GM10847 (cell line): ENCODE data around the gene DENND2D.

ENCODE experiments used
- POLR2A ChIP-seq: IDR thresholded peaks from 2 replicates; pipeline ENCODE4 v1.6.1; 2011; ENCODE audit not compliant: insufficient read length; ENCODE audit errors: extremely low read depth

The DENND2D gene

GRCh38 chr1:111214074-111214801 lies 13.8 kb upstream of the DENND2D start:
- TF ChIP-seq POLR2A: peak; percentile 11

- TF ChIP-seq POLR2A: no peak
Observed at GRCh38 chr1:111213412-111213811, 13.0 kb upstream of the DENND2D start.

GRCh38 chr1:111212634-111213335 lies 12.3 kb upstream of the DENND2D start:
- no peak for TF ChIP-seq POLR2A

GRCh38 chr1:111211921-111212320 lies 11.5 kb upstream of the DENND2D start:
- no peak for TF ChIP-seq POLR2A

GRCh38 chr1:111209622-111210021 lies 9.2 kb upstream of the DENND2D start:
- TF ChIP-seq POLR2A: no peak

- TF ChIP-seq POLR2A: no peak
Observed at GRCh38 chr1:111208921-111209320, 8.5 kb upstream of the DENND2D start.

- TF ChIP-seq POLR2A: no peak
Observed at GRCh38 chr1:111205714-111206050, 5.2 kb upstream of the DENND2D start.

- TF ChIP-seq POLR2A: no peak
Observed at GRCh38 chr1:111204983-111205713, 4.7 kb upstream of the DENND2D start.

GRCh38 chr1:111204201-111204982 lies 3.9 kb upstream of the DENND2D start:
- peak; percentile 34 for TF ChIP-seq POLR2A

GRCh38 chr1:111203681-111204200 lies 3.3 kb upstream of the DENND2D start:
- peak; percentile 52 for TF ChIP-seq POLR2A

- TF ChIP-seq POLR2A: no peak
Observed at GRCh38 chr1:111202707-111203623, 2.5 kb upstream of the DENND2D start.

GRCh38 chr1:111202366-111202706 lies 1.9 kb upstream of the DENND2D start:
- TF ChIP-seq POLR2A: no peak

GRCh38 chr1:111201275-111202090 lies 1.0 kb upstream of the DENND2D start:
- TF ChIP-seq POLR2A: no peak

- no peak for TF ChIP-seq POLR2A
Observed at GRCh38 chr1:111200802-111201161, 336 bp upstream of the DENND2D start.

- no peak for TF ChIP-seq POLR2A
Observed at GRCh38 chr1:111199329-111199728, 1.1 kb downstream of the DENND2D start.
